ENCODE data around the gene BARD1. TPM values are rescaled to one million over a fixed set of nuclear protein-coding genes. Genes with fewer than 3 reads are reported as not detected.

BARD1 gene
- total and polyA plus RNA-seq, 10 donors: 2.4 to 18.0 (median 13.9) TPM

GRCh38 chr2:214810671-214811070 lies 1.2 kb upstream of the BARD1 start:
- TF ChIP-seq POLR2AphosphoS5 (IDR thresholded peaks at IDR 0.05) (no peak), POLR2A (IDR thresholded peaks at IDR 0.05) (no peak), CTCF (IDR thresholded peaks at IDR 0.05 in 8 of 11, conservative IDR thresholded peaks at IDR 0.05 in 3 of 11) (no peak)
- peaks cover 8 to 43% (median 35%) of the 10 kb centered on the region in 6 donors for H3K4me1 ChIP-seq
- DNase-seq: peak; percentile 81
- peak overlapping the region in 7 of 8 donors; percentile 83 to 99 (median 97) for H3K4me3 ChIP-seq
- H3K9me3 ChIP-seq: no peaks in the 10 kb centered on the region
- intact Hi-C loops (cut with DNase I; ENCODE audit: low total_unique reads): no loop called here
- H3K27ac ChIP-seq: peak overlapping the region in 4 of 8 donors; percentile 88 to 94 (median 91)
- H3K27me3 ChIP-seq (replicated peaks in 1 of 7): no peaks in the 10 kb centered on the region
- 42 to 60% (median 54%) methylated on average over 14 of the region's 14 CpGs for WGBS, 5 donors
- H3K36me3 ChIP-seq: no peaks in the 10 kb centered on the region

- intact Hi-C loops (cut with DNase I; ENCODE audit: low total_unique reads): no loop called here
- no peaks in the 10 kb centered on the region for H3K36me3 ChIP-seq
- 0 to 1% (median 1%) methylated on average over 42 to 63 of the region's 63 CpGs for WGBS, 5 donors
- TF ChIP-seq POLR2A (IDR thresholded peaks at IDR 0.05) (no peak), POLR2AphosphoS5 (IDR thresholded peaks at IDR 0.05) (peak; percentile 30 to 64 (median 47)), CTCF (IDR thresholded peaks at IDR 0.05 in 8 of 11, conservative IDR thresholded peaks at IDR 0.05 in 3 of 11) (peak in 2 of 11 experiments; percentile 17 to 35)
- H3K9me3 ChIP-seq: no peaks in the 10 kb centered on the region
- H3K4me3 ChIP-seq: peak overlapping the region; percentile 83 to 99 (median 98)
- H3K4me1 ChIP-seq: peaks cover 8 to 50% (median 35%) of the 10 kb centered on the region in 6 donors
- no peaks in the 10 kb centered on the region for H3K27me3 ChIP-seq (replicated peaks in 1 of 7)
- peak; percentile 100 for DNase-seq
- peak overlapping the region; percentile 40 to 95 (median 91) for H3K27ac ChIP-seq
These were observed 475 bp upstream of the BARD1 start for GRCh38 chr2:214809751-214810564.

- Histone ChIP-seq H3K27me3 (replicated peaks in 1 of 7) (no peaks in the 10 kb centered on the region), H3K4me3 (peak overlapping the region; percentile 83 to 99 (median 98)), H3K36me3 (no peaks in the 10 kb centered on the region), H3K27ac (peak overlapping the region in 7 of 8 donors; percentile 86 to 95 (median 93)), H3K9me3 (no peaks in the 10 kb centered on the region), H3K4me1 (peaks cover 8 to 52% (median 35%) of the 10 kb centered on the region in 6 donors)
- intact Hi-C loops (cut with DNase I; ENCODE audit: low total_unique reads): no loop called here
- no peak for TF ChIP-seq POLR2AphosphoS5 (IDR thresholded peaks at IDR 0.05)
- no peak for TF ChIP-seq CTCF (IDR thresholded peaks at IDR 0.05 in 8 of 11, conservative IDR thresholded peaks at IDR 0.05 in 3 of 11)
- TF ChIP-seq POLR2A (IDR thresholded peaks at IDR 0.05): no peak
- DNase-seq: no peak
- 15 to 35% (median 26%) methylated on average over 3 of the region's 3 CpGs for WGBS, 5 donors
These were observed 1.8 kb downstream of the BARD1 start for GRCh38 chr2:214807653-214808052.

- Histone ChIP-seq H3K4me3 (no peak overlapping the region), H3K9me3 (no peaks in the 10 kb centered on the region), H3K36me3 (no peaks in the 10 kb centered on the region), H3K27me3 (replicated peaks in 1 of 7) (no peaks in the 10 kb centered on the region), H3K4me1 (peaks cover 0 to 37% (median 8%) of the 10 kb centered on the region in 6 donors), H3K27ac (no peak overlapping the region)
- intact Hi-C loops (cut with DNase I; ENCODE audit: low total_unique reads): no loop called here
- 77 to 91% (median 84%) methylated on average over 3 of the region's 3 CpGs for WGBS, 5 donors
- TF ChIP-seq CTCF (IDR thresholded peaks at IDR 0.05 in 8 of 11, conservative IDR thresholded peaks at IDR 0.05 in 3 of 11): no peak
- no peak for TF ChIP-seq POLR2AphosphoS5 (IDR thresholded peaks at IDR 0.05)
- no peak for TF ChIP-seq POLR2A (IDR thresholded peaks at IDR 0.05)
- DNase-seq: no peak
These were observed 7.6 kb downstream of the BARD1 start for GRCh38 chr2:214801768-214802397.
